GM23338 (cell line): Measurements from ENCODE around the gene ADGRV1. TPM values are rescaled to one million over a fixed set of nuclear protein-coding genes. Genes with fewer than 3 reads are reported as not detected.

Experiments
- ATAC-seq: fragments of 200-7000 bp; cut with Tn5 transposase; 3 replicates; pipeline ENCODE4 v1.9.1; 2020
- DNase-seq: peaks from one replicate; pipeline ENCODE4 v3.0.0-alpha.2; 2015; ENCODE audit warnings: low spot score
- H2AFZ ChIP-seq: fragments of 200-600 bp; sonication (generic); 2 replicates; pipeline ENCODE4 v1.8.0; 2016; ENCODE audit warnings: antibody characterized with exemption, mild to moderate bottlenecking, moderate library complexity
- H3F3A ChIP-seq: fragments of 200-600 bp; sonication (generic); replicated peaks from 2 replicates; pipeline ENCODE4 v1.8.0; 2017; ENCODE audit warnings: antibody characterized with exemption, mixed run types, low read depth
- H3K27ac ChIP-seq: fragments of 200-600 bp; sonication (generic); 2 replicates; pipeline ENCODE4 v1.6.1; 2016; ENCODE audit warnings: low read depth
- H3K27me3 ChIP-seq: fragments of 200-600 bp; sonication (generic); 2 replicates; pipeline ENCODE4 v1.8.0; 2016; ENCODE audit warnings: mild to moderate bottlenecking, mixed run types, moderate library complexity; ENCODE audit not compliant: insufficient read depth
- H3K36me3 ChIP-seq: fragments of 200-600 bp; sonication (generic); 2 replicates; pipeline ENCODE4 v1.8.0; 2016; ENCODE audit warnings: mild to moderate bottlenecking; ENCODE audit not compliant: insufficient read depth
- H3K4me1 ChIP-seq: fragments of 200-600 bp; sonication (generic); 2 replicates; pipeline ENCODE4 v1.8.0; 2016; ENCODE audit warnings: mild to moderate bottlenecking, moderate library complexity; ENCODE audit not compliant: insufficient read depth
- H3K4me2 ChIP-seq: fragments of 200-600 bp; sonication (generic); 2 replicates; pipeline ENCODE4 v1.7.1; 2017; ENCODE audit warnings: mixed run types
- H3K4me3 ChIP-seq: fragments of 200-600 bp; sonication (generic); 2 replicates; pipeline ENCODE4 v1.6.1; 2016; ENCODE audit warnings: mixed run types
- H3K79me2 ChIP-seq: fragments of 200-600 bp; sonication (generic); replicated peaks from 2 replicates; pipeline ENCODE4 v1.8.0; 2017; ENCODE audit warnings: mild to moderate bottlenecking; ENCODE audit not compliant: insufficient read depth
- H3K9me2 ChIP-seq: fragments of 200-600 bp; sonication (generic); 2 replicates; pipeline ENCODE4 v1.8.0; 2017; ENCODE audit not compliant: insufficient read depth
- H4K20me1 ChIP-seq: fragments of 200-600 bp; sonication (generic); replicated peaks from 2 replicates; pipeline ENCODE4 v1.8.0; 2017; ENCODE audit warnings: mild to moderate bottlenecking; ENCODE audit not compliant: insufficient read depth
- H3K27ac Mint-ChIP-seq: 2 replicates; pipeline ENCODE4 v1.8.0; 2020; ENCODE audit warnings: inconsistent platforms, mild to moderate bottlenecking, moderate library complexity, mixed read lengths
- H3K27me3 Mint-ChIP-seq: 3 replicates; pipeline ENCODE4 v1.8.0; 2022; ENCODE audit warnings: low read depth, mild to moderate bottlenecking, moderate library complexity, mixed read lengths, inconsistent platforms; ENCODE audit not compliant: insufficient read depth, poor library complexity
- H3K36me3 Mint-ChIP-seq: 3 replicates; pipeline ENCODE4 v1.8.0; 2021; ENCODE audit warnings: low read depth, mild to moderate bottlenecking, inconsistent platforms, moderate library complexity, mixed read lengths
- H3K4me1 Mint-ChIP-seq: 3 replicates; pipeline ENCODE4 v1.8.0; 2020; ENCODE audit warnings: mild to moderate bottlenecking, inconsistent platforms, mixed read lengths
- H3K4me3 Mint-ChIP-seq: 3 replicates; pipeline ENCODE4 v1.8.0; 2021; ENCODE audit warnings: moderate library complexity, mild to moderate bottlenecking, inconsistent platforms, mixed read lengths
- H3K9me3 Mint-ChIP-seq: 3 replicates; pipeline ENCODE4 v1.8.0; 2020; ENCODE audit warnings: moderate library complexity, mild to moderate bottlenecking, inconsistent platforms, mixed read lengths
- CTCF ChIP-seq, 2 experiments: fragments of 200-600 bp in 1 of 2; sonication (generic) in 1 of 2; conservative IDR thresholded peaks; 2 replicates each; pipeline versions ENCODE4 v1.5.1 to v1.6.1; 2016 to 2017; ENCODE audit warnings: antibody characterized with exemption in 2 of 2, low read depth in 2 of 2, mild to moderate bottlenecking in 2 of 2, moderate library complexity in 1 of 2
- ZNF114 ChIP-seq: fragments of 250-450 bp; sonication (Bioruptor Pico); IDR thresholded peaks from 2 replicates; pipeline ENCODE4 v1.5.0; 2020; ENCODE audit warnings: mild to moderate bottlenecking, moderate library complexity
- ZNF462 ChIP-seq: fragments of 250-450 bp; sonication (Bioruptor Pico); IDR thresholded peaks from 2 replicates; pipeline ENCODE4 v1.5.0; 2020; ENCODE audit warnings: mild to moderate bottlenecking, moderate library complexity
- polyA plus RNA-seq: library from polyadenylated mRNA; unstranded; fragments of >200 nt; fragmentation: Nextera tagmentation; extraction: Ambion mirVana; gene quantifications from 2 replicates; pipeline ENCODE4 v1.2.1, GENCODE V29; 2016
- total RNA-seq: library from RNA; depleted of rRNA; stranded (reverse); fragments of >200 nt; shearing (Covaris generic); gene quantifications from 2 replicates; pipeline ENCODE4 v1.2.3, GENCODE V29; 2014
- TF ChIP-seq, protein P1 (sequence below): IDR thresholded peaks from one replicate; pipeline ENCODE4 v1.6.1; 2018; ENCODE audit warnings: antibody characterized with exemption; ENCODE audit not compliant: unreplicated experiment
- TF ChIP-seq, protein P2 (sequence below): IDR thresholded peaks from 2 replicates; pipeline ENCODE4 v1.6.1; 2016; ENCODE audit warnings: antibody characterized with exemption

ADGRV1 gene
- total and polyA plus RNA-seq, 2 experiments from 2014 or later = 46.1 to 149 TPM

- peaks cover 9% of the 10 kb centered on the region for H3K36me3 Mint-ChIP-seq
- TF ChIP-seq, protein P1, sequence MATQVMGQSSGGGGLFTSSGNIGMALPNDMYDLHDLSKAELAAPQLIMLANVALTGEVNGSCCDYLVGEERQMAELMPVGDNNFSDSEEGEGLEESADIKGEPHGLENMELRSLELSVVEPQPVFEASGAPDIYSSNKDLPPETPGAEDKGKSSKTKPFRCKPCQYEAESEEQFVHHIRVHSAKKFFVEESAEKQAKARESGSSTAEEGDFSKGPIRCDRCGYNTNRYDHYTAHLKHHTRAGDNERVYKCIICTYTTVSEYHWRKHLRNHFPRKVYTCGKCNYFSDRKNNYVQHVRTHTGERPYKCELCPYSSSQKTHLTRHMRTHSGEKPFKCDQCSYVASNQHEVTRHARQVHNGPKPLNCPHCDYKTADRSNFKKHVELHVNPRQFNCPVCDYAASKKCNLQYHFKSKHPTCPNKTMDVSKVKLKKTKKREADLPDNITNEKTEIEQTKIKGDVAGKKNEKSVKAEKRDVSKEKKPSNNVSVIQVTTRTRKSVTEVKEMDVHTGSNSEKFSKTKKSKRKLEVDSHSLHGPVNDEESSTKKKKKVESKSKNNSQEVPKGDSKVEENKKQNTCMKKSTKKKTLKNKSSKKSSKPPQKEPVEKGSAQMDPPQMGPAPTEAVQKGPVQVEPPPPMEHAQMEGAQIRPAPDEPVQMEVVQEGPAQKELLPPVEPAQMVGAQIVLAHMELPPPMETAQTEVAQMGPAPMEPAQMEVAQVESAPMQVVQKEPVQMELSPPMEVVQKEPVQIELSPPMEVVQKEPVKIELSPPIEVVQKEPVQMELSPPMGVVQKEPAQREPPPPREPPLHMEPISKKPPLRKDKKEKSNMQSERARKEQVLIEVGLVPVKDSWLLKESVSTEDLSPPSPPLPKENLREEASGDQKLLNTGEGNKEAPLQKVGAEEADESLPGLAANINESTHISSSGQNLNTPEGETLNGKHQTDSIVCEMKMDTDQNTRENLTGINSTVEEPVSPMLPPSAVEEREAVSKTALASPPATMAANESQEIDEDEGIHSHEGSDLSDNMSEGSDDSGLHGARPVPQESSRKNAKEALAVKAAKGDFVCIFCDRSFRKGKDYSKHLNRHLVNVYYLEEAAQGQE = no peak
- TF ChIP-seq CTCF (conservative IDR thresholded peaks at IDR 0.05; ENCODE audit: low read depth in 2 of 2) (no peak), ZNF114 (CRISPR knock-in tag) (no peak), ZNF462 (CRISPR knock-in tag) (no peak)
- TF ChIP-seq, protein P2, sequence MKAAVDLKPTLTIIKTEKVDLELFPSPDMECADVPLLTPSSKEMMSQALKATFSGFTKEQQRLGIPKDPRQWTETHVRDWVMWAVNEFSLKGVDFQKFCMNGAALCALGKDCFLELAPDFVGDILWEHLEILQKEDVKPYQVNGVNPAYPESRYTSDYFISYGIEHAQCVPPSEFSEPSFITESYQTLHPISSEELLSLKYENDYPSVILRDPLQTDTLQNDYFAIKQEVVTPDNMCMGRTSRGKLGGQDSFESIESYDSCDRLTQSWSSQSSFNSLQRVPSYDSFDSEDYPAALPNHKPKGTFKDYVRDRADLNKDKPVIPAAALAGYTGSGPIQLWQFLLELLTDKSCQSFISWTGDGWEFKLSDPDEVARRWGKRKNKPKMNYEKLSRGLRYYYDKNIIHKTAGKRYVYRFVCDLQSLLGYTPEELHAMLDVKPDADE = no peak
- Histone ChIP-seq H2AFZ (no peak overlapping the region), H3K27me3 (no peaks in the 10 kb centered on the region), H3F3A (no peaks in the 10 kb centered on the region), H3K79me2 (no peaks in the 10 kb centered on the region), H3K36me3 (no peaks in the 10 kb centered on the region), H3K4me1 (no peaks in the 10 kb centered on the region), H3K9me2 (no peaks in the 10 kb centered on the region), H3K4me2 (no peak overlapping the region), H3K4me3 (no peak overlapping the region), H3K27ac (no peak overlapping the region), H4K20me1 (no peaks in the 10 kb centered on the region)
- no peak overlapping the region for H3K4me3 Mint-ChIP-seq
- no peak overlapping the region for H3K27ac Mint-ChIP-seq
- H3K9me3 Mint-ChIP-seq = no peaks in the 10 kb centered on the region
- ATAC-seq (no peak), DNase-seq (no peak)
- H3K27me3 Mint-ChIP-seq = no peaks in the 10 kb centered on the region
- no peaks in the 10 kb centered on the region for H3K4me1 Mint-ChIP-seq
These were observed 389.1 kb downstream of the ADGRV1 start for GRCh38 chr5:90947667-90948066.
